ENCODE data around the gene CRACR2B.

Gene CRACR2B

DNA sequence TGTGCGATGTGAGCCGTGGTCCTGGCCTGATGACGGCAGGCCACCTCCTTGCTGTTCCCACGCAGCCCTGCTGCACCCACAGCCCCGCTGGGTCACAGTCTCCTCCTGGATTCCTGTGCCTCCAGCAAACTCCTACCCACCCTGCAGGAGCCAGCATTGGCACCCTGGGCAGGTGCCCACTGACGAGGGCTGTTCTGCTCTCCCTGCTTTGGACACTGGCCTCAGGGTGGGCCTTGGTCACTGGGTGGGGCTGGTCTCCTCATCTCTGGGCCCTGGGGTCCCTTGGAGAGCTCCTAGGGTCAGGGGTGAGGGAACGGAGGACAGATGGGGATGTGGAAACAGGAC lies 27.6 kb downstream of the CRACR2B start:
- no peak for DNase-seq

DNA sequence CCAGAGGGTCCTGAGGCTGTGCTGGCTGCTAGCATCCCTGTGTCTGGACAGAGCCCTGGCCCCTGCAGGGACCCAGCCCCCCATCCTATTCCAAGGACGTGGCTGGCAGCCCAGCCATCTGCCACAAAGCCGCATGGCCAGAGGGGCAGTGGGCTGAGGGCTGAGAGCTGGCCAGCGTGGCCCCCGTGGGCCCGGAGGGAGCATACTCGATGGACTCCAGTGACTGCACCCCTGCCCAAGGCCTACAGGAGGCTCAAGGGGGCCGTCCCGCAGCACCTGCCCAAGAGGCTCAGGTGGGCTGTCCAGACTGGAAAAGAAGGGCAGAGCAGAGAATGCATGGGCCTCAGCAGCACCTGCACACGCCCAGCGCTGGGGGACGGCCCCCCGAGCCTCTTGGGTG lies 28.1 kb downstream of the CRACR2B start:
- DNase-seq, result no peak

DNA sequence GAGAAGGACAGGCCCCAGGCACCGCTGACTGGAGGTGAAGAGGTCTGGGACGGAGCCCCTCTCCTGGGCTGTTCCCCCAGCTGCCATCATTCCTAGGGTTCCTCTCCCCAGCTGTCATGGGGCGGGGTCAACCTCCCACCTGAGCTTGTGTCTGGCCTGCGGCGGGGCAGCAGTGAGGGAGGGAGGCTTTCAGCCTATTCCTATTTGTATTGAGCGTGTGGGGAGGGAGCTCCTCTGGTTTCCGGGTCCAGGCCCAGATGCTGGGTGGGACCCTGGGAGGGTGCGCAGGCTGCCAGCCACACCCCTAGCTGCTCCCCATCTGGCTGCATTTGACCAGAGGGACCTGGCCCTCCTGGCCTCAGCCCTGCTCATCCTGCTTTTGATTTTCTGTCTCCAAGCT lies 28.7 kb downstream of the CRACR2B start:
- DNase-seq, result no peak

DNA sequence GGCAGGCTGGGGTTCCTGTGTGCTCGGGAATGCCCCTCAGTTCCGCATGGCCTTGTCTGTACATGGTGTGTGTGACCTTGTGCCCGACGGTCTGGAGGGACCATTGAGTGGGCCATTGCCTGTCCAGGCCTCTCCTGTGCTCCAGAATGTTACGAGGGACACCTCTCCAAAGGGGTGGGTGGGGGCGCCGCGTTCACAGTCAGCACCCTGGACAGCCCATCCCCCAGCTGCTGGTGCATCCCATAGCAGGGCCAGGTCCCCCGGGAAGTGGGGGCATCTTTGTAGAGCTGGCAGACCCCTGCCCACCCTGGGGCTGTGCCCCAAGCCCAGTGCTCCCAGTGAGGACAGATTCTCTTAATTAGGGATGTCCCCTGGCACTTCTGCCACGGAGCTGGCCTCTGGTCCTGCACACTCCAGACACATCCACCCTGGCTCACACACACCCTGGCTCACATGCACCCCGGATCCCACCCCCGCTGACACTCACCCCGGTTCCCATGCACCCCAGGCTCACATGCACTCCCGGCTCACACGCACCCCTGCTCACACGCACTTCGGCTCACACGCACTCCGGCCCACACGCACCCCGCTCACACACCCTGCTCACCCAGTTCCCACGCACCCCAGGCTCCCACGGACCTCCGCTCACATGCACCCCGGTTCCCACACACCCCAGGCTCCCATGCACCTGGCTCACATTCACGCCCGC lies 30.5 kb downstream of the CRACR2B start:
- DNase-seq, result no peak

DNA sequence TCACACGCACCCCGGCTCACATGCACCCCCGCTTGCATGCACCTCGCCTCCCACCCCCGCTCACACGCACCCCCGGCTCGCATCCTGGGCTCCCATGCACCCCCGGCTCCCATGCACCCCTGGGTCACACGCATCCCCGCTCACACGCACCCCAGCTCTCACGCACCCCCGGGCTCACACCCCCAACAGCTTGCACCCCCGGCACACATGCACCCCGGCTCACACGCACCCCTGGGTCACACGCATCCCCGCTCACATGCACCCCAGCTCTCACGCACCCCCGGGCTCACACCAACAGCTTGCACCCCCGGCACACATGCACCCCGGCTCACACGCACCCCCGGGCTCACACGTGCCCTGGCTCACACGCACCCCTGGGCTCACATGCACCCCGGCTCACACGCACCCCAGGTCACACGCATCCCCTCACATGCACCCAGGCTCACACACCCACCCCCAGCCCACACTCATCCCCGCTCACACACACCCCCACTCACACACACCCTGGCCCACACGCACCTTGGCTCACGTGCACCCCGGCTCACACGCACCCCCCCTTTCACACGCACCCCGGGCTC lies 31.1 kb downstream of the CRACR2B start:
- no peak for DNase-seq

DNA sequence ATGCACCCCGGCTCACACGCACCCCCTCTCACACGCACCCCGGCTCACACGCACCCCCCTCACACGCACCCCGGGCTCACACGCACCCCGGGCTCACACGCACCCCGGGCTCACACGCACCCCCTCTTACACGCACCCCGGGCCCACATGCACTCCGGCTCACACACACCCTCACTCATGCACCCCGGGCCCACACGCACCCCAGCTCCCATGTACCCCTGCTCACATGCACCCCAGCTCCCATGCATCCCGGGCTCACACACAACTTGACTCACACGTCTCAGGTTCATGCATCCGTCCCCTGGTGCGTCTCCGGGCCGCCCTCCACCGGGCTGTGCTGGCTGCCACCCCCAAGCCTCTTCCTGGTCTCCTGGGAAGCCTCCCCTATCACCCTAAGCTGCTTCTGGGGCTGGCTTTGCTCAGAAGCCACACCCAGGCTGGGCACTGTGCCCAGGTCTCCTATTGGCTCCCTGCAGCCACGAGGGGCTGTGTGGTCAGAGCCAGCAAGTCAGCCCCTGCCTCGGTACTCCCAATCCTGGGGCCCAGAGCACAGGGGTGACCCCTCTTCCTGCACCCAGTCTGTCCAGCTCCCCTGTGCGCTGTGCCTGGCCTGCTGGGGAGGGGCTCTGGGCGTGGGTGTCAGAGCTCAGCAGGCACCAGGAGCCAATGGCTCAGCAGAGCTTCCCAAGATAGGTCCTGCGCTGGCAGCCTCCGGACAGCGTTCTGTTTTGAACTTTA lies 31.8 kb downstream of the CRACR2B start:
- DNase-seq, result peak; percentile 86

DNA sequence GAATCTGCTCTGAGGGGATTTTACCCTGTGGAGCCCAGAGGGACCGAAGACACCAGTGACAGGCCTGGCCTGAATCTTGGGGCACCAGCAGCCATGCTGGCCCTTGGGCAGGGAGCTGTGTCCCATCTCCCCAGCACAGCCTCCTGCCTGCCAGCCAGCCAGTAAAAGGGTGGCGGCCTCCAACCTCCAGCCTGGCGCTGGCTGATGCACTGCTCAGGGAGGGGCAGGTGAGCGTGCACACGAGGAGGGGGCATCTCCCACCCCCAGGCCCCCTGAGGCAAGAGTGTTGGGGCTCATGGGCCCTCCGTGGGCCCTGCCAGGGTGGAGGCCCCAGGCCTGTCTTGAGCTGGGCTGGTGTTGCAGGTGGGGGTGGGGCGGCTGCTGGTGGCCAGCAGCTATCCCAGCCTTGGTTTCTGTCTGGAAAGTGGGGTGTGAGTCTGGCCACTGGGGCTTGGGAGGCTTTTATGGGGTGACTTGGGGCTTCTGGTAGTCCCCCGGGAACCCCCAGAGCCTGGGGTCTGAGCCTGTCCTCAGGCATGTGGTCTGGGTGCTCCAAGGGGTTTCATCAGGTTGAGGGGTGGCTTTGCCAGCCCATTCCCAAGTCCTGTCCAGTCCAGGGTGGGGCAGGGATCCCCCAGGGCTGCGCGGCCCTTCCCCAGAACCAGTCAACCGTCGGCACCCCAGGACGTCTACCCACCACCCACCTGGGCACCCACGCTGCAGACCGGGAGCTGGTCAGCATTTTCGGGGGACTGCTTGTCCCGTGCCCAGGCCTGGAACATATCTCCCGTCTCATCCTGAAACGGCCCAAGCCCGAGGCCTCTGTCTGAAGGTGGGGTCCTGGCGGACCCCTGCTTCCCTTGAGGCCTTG lies 32.8 kb downstream of the CRACR2B start:
- DNase-seq, result no peak

DNA sequence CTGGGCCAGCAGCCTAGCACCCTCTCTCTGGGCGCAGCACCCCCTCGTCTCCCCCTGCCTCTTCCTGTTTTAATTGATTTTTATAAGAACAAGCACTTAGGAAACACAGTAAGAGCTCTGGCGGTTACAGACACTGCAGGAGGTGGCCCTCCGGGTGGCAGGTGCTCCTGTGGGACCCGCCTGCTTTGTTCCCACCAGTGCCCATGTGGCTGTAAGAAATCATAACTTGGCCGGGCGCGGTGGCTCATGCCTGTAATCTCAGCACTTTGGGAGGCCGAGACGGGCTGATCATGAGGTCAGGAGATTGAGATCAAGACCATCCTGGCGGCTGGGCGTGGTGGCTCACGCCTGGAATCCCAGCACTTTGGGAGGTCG lies 33.4 kb downstream of the CRACR2B start:
- DNase-seq, result no peak

DNA sequence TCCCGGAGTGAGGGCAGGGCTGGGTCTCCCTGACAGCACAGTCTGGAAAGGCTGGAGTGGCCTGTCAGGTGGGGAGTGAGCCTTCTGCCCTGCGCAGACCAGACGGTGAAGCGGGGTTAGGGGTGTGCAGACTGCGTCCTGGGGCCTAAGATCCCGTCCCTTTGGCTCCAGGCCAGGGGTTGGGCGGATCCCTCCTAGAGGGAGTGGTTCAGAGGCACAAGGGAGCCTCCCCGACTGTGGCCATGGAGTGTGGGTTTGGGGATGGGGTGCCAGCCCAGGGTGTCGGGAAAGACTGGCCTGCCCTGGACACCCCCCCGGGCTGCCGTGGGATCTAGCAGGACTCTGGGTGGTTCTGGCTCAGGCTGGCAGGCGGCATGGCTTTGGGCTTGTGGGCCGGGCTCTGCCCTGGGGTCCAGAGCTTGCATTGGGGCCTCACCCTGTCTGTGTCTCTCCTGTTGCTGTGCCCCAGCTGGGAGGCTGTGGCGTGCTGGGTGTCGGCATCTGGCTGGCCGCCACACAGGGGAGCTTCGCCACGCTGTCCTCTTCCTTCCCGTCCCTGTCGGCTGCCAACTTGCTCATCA lies 34.5 kb downstream of the CRACR2B start:
- no peak for DNase-seq

DNA sequence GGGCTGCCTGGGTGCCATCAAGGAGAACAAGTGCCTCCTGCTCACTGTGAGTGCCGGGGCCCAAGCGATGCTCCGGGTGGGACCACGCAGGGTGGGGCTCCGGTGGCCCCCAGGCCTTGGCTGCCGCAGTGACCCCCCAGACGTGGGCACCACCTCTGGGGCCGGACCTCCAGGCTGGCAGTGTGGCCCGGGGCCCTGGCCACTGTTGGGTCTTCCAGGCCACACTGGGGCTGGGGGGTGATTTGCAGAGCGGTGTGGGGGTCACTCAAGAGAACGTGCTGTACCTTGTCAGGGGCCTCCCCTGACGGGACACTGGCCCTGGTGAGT lies 34.9 kb downstream of the CRACR2B start:
- DNase-seq, result no peak

DNA sequence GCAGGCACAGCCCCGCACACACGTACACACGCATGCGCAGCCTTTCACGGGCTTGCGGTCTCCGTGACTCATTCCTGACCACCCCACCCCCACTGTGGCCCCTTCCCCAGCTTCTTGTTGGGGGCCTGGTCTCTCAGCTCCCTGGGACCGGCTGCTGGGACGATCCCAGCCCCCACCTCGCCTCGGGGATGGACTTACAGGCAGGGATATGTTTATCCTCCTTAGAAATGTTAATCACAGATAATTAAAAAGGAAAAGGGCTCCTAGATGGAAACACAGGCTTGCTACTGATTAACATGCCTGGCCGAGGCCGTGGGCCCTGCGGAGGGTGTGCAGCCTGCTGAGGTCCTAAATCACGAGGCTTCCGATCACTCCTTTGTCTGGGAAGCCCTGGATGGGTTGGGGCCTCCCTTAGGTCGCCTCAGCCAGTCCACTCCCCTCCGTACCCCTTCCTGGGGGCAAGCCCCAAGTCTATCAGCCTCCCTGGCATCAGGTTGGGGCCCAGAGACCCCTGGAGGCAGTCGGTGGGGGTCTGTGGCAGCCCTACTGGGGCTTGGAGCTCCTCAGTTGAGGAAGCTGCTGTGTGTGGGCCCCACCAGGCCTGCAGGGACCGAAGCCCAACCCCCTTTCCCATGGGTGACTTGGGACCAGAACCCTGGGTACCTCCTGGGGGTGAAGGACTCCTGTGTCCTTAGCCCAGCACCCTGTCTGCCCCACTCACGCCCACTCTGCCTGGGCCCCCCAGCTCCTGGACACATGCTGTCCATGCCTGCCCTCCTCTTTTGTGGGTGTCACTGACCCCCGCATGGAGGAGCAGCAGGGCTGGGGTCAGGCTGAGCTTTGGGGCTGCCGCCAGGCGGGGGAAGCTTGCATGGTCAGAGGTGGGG lies 35.5 kb downstream of the CRACR2B start:
- no peak for DNase-seq

DNA sequence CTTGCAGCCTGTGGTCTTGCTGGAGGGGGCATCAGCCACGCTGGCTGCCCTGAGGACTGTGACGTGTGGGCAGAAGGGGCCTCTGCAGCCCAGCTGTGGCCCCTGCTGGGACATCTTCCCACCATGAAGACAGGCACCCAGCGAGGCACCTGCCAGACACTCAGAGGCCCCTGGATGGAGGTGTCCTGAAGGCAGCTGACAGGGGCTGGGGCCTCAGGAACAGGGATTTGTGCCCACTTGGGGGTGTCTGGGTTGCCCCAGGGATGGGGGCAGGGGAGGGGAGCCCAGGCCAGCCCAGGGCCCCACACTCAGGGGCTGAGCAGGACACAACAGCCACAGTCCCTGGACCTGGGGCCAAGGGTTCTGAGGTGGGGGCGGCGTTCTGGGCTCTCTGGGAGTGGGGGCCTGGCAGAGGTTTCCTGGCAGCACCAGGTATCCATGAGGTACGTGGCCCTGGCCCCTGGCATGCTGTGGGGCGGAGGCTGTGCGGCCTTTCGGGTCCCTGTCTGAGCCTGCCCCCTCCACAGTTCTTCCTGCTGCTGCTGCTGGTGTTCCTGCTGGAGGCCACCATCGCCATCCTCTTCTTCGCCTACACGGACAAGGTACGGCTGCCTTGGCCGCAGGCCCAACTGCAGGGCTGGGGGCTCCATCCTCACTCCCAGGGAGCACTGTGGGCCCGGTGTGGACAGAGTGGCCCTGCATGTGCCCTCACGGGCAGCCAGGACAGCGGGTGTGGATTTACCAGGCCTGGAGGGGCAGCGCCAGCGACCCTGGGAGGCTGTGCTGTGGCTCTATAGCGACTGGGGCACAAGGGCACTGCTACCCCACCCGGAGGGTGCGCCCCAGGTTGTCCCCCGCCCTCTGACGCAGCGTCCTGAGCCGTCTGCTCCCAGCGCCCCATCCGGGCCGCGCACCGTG lies 36.5 kb downstream of the CRACR2B start:
- no peak for DNase-seq

DNA sequence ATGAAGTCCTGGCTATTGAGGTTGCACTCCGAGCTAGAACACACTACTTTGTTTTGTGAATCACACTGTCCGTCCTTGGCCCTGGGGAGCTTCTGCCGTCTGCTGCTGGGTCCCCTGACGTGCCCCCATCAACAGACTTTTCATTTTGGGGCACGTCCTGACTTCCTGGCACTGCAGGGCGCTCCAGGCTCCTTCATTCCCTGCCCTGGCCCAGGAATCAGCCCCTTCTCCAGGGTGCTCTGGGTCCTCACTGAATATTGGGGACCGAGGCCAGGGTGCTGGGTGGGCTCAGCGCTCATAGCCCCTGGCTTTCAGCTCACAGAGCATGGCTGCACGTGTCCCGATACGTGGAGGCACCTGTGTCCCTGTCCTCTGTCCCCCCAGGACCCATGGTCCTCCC lies 37.2 kb downstream of the CRACR2B start:
- no peak for DNase-seq

DNA sequence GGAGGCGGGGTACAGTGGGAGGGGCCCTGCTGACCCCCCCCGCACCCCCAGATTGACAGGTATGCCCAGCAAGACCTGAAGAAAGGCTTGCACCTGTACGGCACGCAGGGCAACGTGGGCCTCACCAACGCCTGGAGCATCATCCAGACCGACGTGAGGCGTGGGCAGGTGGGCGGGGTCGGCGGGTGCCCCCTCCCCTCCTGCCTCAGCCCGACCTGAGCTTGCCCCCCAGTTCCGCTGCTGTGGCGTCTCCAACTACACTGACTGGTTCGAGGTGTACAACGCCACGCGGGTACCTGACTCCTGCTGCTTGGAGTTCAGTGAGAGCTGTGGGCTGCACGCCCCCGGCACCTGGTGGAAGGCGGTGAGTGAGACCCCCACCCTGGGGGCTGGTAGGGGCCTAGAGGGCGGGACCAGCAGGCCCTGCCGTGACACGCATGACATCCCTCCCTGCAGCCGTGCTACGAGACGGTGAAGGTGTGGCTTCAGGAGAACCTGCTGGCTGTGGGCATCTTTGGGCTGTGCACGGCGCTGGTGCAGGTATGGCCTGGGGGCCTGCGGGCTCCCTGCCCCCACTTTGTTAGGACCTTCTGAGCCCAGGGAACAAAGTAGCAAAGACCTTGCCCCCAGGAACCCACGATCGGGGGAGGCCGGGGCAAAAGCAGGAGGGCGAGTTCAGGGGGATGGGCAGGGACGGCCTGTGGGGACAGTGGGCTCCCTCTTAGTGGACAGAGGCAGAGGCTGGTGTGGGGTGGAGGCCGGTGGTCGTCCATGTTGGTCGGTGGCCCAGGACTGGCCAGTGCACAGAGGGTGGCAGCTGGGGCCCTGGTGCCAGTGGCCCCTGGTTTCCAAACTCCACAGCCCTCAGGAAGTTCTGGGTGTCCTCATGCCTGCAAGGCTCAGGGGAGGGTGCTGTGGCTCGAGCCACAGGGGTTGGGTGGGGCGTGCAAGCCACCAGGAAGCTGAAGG lies 38.0 kb downstream of the CRACR2B start:
- DNase-seq, result no peak

DNA sequence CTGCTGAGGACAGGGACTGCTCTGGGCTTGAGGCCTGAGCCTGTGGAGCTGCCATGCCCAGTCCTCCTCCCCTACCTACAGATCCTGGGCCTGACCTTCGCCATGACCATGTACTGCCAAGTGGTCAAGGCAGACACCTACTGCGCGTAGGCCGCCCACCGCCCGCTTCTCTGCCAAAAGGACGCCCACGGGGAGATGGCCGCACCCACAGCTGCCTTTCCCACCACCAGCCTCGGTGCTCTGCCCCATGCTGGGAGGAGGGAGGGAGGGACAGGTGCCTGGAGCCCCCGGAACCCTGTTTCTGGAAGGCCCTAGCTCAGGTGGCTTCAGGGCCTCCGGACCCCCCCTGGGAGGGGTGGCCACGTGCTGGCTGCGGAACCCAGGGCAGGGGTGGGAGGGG lies 38.8 kb downstream of the CRACR2B start:
- no peak for DNase-seq

DNA sequence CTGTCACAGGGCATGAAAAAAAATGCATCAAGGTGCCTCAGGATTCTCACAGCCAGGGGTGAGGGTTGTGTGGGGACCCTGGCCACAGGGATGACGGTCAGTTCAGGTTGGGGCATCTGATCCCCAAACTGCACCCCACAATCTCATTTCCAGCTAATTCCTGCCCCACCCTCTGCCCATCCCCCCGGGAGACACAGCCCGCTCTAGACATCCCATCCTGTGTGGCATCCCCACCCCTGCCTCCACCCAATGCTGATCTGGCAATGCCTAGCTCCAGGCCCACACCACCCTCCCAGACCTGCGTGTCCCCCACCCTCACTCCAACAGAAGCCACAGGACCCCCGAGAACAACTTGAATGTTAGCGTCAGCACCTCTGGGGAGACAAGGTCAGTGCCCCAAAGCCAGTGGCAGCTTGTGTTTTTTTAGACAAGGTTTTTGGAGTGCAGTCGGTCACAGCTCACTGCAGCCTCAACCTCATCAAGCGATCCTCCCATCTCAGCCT lies 40.2 kb downstream of the CRACR2B start:
- no peak for DNase-seq

DNA sequence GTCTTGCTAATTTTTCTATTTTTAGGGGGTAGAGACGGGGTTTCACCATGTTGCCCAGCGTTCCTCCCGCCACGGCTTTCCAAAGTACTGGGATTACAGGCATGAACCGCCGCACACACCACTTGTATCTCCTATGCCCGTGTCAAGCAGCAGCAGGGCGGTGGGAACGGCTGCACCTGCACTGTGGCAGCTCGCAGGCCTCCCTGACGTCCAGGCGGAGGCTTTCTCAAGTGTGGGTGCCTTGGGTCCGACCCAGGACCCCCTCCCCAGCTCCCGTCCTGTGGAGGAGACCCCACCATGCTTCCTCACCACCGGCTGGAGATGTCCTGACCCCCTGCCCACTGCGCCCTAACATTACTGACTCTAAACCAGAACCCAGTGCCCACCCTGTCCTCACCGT lies 40.7 kb downstream of the CRACR2B start:
- DNase-seq, result no peak

DNA sequence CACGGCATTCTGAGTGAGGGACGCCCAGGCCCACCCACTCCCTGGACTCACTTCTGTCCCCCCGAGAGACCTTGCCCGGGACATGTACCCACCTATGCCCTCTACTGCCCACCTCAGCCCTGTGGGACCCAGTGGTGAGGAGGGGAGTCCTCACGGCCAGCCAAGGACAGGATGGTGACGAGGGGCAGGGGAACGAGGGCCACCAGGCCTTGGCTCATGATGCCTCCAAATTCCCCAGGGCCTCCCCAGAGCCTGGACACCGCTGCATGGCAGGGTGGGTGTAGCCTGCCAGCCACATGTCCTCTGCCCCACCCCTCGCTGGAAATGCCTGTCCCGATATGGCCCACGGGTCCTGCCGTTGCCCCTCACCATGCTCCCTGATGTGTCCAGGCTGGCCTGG lies 41.1 kb downstream of the CRACR2B start:
- DNase-seq, result no peak

DNA sequence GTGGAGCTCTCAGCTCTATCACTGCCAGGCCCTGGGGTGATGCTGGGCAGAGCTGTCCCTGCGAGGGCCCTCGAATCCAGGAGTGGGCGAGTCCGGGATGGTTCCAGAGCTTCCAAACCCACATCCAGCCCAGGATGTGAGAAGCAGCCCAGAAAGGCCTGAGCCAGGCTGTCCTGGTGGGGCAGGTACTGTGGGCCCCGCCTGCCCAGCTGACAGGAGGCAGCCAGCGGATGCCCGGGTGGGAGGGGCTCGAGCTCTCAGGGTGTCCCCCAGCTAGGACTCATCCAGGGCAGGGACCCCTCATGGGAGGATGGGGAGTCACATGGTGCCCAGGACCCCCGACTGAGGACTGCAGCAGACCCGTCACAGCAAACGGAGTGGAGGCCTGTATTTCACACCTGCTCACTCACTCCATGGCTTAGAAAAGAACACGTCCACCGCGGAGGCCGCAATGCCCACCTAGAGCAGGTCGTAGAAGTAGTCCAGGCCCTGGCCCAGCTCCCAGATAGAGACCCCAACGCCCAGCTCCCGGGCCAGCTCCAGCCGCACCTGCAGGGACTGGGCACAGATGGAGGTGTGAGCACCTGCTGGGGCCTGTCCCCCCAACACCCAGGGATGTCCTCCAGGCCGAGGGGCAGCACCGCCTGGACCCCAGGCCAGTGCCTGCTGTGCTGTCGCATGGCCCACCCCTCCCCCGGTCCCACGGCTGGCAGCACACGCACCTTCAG lies 41.8 kb downstream of the CRACR2B start:
- no peak for DNase-seq
